ENCODE results near the gene EIF1AY. TPM values are rescaled to one million over a fixed set of nuclear protein-coding genes. Genes with fewer than 3 reads are reported as not detected.

Gene EIF1AY
- total RNA-seq, 4 donors from 2014 or later, result 10.8 to 19.6 TPM; not detected in 2

GRCh38 chrY:20586161-20586560, 10.6 kb downstream of the EIF1AY start:
- no peaks in the 10 kb centered on the region for H3K4me1 ChIP-seq
- no peaks in the 10 kb centered on the region for H3K27me3 ChIP-seq
- DNase-seq, result no peak
- no peak overlapping the region for H3K27ac ChIP-seq
- peaks cover 0 to 20% (median 0%) of the 10 kb centered on the region in 3 donors for H3K36me3 ChIP-seq
- H3K4me3 ChIP-seq, result no peak overlapping the region
- no peaks in the 10 kb centered on the region for H3K9me3 ChIP-seq
- TF ChIP-seq CTCF (IDR thresholded peaks at IDR 0.05) (no peak), POLR2A (IDR thresholded peaks at IDR 0.05) (no peak)

Small RNA genes within 50 kb of the gene (small RNA-seq; reads per million reads assigned to genes)
- 0 reads per million in 2 donors for gene KDM5DP1

Other genes with a start within 250 kb of the EIF1AY start
- gene RPS4Y2, start 180.3 kb downstream of the EIF1AY start, total RNA-seq, result not detected